ENCODE results near the gene CCR8. TPM values are rescaled to one million over a fixed set of nuclear protein-coding genes. Genes with fewer than 3 reads are reported as not detected.

The CCR8 gene
- total RNA-seq, 1 donor from 2014 or later = not detected

GRCh38 chr3:39339086-39339485 is 9.6 kb downstream of the CCR8 start:
- Mint-ChIP-seq H3K27me3 (no peaks in the 10 kb centered on the region), H3K4me3 (ENCODE audit: low read depth) (no peak overlapping the region), H3K27ac (no peak overlapping the region), H3K9me3 (ENCODE audit: low read depth) (no peaks in the 10 kb centered on the region), H3K36me3 (ENCODE audit: insufficient read depth) (no peaks in the 10 kb centered on the region), H3K4me1 (ENCODE audit: low read depth) (peaks cover 7% of the 10 kb centered on the region)
- no peak for TF ChIP-seq CTCF (IDR thresholded peaks at IDR 0.05; ENCODE audit: unreplicated experiment)
- no peak for DNase-seq (ENCODE audit: low spot score, unreplicated experiment)

GRCh38 chr3:39343076-39343717 is 13.7 kb downstream of the CCR8 start:
- no peak for TF ChIP-seq CTCF (IDR thresholded peaks at IDR 0.05; ENCODE audit: unreplicated experiment)
- Mint-ChIP-seq H3K4me1 (ENCODE audit: low read depth) (peaks cover 21% of the 10 kb centered on the region), H3K4me3 (ENCODE audit: low read depth) (no peak overlapping the region), H3K27ac (no peak overlapping the region), H3K27me3 (peaks cover 13% of the 10 kb centered on the region), H3K36me3 (ENCODE audit: insufficient read depth) (no peaks in the 10 kb centered on the region), H3K9me3 (ENCODE audit: low read depth) (no peaks in the 10 kb centered on the region)
- DNase-seq (ENCODE audit: low spot score, unreplicated experiment) = no peak

DNA sequence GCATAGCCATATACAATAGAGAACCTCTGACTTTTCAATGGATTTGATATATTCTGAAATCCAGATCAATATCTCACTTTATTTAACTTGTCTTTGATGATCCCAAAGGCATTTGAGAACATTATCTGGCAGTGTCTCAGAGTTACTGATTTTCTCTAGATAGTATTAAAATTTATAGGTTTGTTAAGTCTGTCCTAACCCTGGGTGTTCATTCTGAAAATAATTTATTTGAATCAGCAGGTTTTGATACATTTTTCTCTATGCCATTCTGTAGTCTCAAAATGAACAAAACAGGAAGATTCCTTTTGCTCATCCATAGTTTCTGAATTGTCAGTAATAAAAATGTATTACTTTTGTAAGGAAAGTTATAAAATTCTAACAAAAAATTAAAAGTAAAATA is 14.3 kb downstream of the CCR8 start:
- Mint-ChIP-seq H3K36me3 (ENCODE audit: insufficient read depth) (no peaks in the 10 kb centered on the region), H3K9me3 (ENCODE audit: low read depth) (no peaks in the 10 kb centered on the region), H3K4me3 (ENCODE audit: low read depth) (no peak overlapping the region), H3K4me1 (ENCODE audit: low read depth) (peaks cover 23% of the 10 kb centered on the region), H3K27me3 (peaks cover 13% of the 10 kb centered on the region), H3K27ac (no peak overlapping the region)
- no peak for DNase-seq (ENCODE audit: low spot score, unreplicated experiment)
- no peak for TF ChIP-seq CTCF (IDR thresholded peaks at IDR 0.05; ENCODE audit: unreplicated experiment)

DNA sequence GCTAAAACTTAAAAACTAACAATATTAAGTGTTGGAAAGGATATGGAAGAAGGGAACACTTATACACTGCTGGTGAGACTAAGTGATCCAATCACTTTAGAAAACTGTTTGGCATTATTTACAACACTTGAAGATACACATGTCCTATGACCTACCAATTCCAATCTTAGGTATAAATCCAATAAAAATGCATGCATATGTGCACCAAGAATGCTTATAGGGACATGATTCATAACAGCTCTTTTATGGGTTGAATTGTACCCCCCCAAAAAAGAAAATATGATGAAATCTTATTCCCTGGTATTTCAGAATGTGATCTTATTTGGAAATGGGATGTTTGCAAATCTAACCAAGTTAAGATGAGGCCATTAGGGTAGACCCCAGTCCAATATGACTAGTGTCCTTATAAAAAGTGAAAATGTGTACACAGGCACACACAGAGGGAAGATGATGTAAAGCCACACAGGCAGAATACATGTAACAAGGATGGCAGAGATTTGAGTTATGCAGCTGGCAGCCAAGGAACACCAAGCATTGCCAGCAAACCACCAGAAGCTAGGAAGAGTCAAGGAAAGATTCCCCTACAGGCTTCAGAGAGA is 15.3 kb downstream of the CCR8 start:
- DNase-seq (ENCODE audit: low spot score, unreplicated experiment) = no peak
- H3K36me3 Mint-ChIP-seq (ENCODE audit: insufficient read depth) = no peaks in the 10 kb centered on the region
- no peak for TF ChIP-seq CTCF (IDR thresholded peaks at IDR 0.05; ENCODE audit: unreplicated experiment)
- H3K4me3 Mint-ChIP-seq (ENCODE audit: low read depth) = no peak overlapping the region
- H3K27ac Mint-ChIP-seq = no peak overlapping the region
- H3K4me1 Mint-ChIP-seq (ENCODE audit: low read depth) = peaks cover 32% of the 10 kb centered on the region
- no peaks in the 10 kb centered on the region for H3K9me3 Mint-ChIP-seq (ENCODE audit: low read depth)
- H3K27me3 Mint-ChIP-seq = peaks cover 13% of the 10 kb centered on the region

- Mint-ChIP-seq H3K4me3 (ENCODE audit: low read depth) (no peak overlapping the region), H3K36me3 (ENCODE audit: insufficient read depth) (no peaks in the 10 kb centered on the region), H3K4me1 (ENCODE audit: low read depth) (peaks cover 37% of the 10 kb centered on the region), H3K9me3 (ENCODE audit: low read depth) (no peaks in the 10 kb centered on the region), H3K27ac (no peak overlapping the region), H3K27me3 (peaks cover 13% of the 10 kb centered on the region)
- TF ChIP-seq CTCF (IDR thresholded peaks at IDR 0.05; ENCODE audit: unreplicated experiment) = no peak
- DNase-seq (ENCODE audit: low spot score, unreplicated experiment) = no peak
Observed at GRCh38 chr3:39346785-39347585, 17.5 kb downstream of the CCR8 start.
